ENCODE measurements around the gene OPN4. TPM values are rescaled to one million over a fixed set of nuclear protein-coding genes. Genes with fewer than 3 reads are reported as not detected.

OPN4 gene
- total RNA-seq, 1 experiment from 2014 or later, result not detected

DNA sequence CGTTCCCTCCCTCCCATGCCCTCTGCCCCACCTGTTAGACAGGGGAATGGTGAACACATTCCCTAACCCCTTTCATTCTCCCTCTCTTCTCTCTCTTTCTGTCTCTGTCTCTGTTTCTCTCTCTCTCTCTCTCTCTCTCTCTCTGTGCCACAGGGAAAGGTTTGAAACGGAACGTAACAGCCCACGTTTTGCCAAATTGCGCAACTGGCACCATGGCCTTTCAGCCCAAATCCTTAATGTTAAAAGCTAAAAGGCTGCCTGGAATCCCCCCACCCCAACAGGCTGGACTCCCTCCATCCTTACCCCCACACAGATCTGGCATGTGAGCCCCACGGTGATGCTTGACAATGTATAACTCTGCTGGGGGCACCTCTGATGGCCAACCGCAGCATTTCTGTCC is 44.8 kb downstream of the OPN4 start:
- Histone ChIP-seq H3K4me3 (no peak overlapping the region), H3K27me3 (replicated peaks) (no peaks in the 10 kb centered on the region), H3K27ac (no peak overlapping the region), H3K4me1 (replicated peaks) (no peaks in the 10 kb centered on the region), H3K9me3 (replicated peaks) (no peaks in the 10 kb centered on the region), H3K36me3 (no peaks in the 10 kb centered on the region)
- no peak for DNase-seq (ENCODE audit: low read depth in 1 of 2, low spot score in 2 of 2)

DNA sequence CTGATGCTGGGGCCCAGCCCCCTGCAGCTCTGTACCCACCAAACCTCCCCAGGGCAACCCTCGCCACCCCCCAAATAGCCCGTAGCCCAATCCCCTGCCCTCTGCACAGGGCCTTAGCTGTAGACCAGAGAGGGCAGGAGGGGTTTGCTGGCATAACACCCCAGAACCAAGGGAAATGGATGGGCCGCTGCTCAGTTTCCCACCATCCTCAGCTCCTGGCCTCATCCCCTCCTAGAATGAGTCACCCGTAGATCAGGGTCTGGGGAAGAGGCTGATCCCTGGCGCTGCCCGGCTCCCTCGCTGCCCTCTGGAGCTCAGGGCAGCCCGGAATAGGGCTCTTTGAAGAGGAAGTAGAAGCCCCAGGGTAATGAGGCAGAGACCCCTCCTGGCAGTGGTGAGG is 45.2 kb downstream of the OPN4 start:
- no peaks in the 10 kb centered on the region for H3K4me1 ChIP-seq (replicated peaks)
- H3K4me3 ChIP-seq, result no peak overlapping the region
- no peak overlapping the region for H3K27ac ChIP-seq
- H3K9me3 ChIP-seq (replicated peaks), result no peaks in the 10 kb centered on the region
- H3K27me3 ChIP-seq (replicated peaks), result no peaks in the 10 kb centered on the region
- H3K36me3 ChIP-seq, result no peaks in the 10 kb centered on the region
- DNase-seq (ENCODE audit: low read depth in 1 of 2, low spot score in 2 of 2), result no peak

DNA sequence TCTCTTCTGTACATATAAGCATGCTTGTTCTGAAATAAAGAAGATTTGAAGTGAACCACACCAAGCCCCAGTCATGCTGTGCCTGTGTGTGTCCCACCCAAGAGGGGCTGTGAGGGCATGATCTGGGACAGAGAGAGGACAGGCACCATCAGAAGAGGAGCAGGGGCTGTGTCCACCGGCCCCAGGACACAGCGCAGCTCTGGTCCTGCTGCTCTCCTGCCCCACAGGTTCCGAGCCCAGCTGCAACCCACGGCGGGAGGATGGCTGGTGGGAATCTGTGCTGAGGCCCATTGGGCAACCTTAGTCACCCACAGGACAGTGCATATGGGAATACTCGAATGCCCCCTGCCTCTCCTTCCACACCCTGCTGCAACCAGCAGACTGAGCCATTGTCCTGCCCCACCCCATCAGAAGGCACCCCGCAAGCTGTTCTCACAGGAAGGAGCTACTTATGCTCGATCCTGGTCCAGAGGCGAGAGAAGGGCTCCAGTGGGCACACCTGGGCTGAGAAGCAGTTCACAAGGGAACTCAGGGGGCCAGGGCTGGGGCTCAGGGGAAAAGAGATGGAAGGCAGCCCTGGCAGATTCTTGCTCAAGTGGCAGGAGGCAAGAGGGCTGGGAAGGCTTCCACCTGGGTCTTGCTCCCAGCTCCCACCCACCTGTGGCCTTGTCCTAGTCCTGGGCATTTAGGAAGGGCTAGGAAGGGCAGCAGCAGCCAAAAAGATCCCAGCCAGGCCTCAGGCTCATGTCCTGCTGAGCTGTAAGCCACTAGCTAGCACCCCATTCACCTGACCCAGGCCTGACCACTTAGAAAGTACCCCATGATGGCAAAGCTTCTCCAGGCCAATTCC is 45.9 kb downstream of the OPN4 start:
- no peaks in the 10 kb centered on the region for H3K36me3 ChIP-seq

DNA sequence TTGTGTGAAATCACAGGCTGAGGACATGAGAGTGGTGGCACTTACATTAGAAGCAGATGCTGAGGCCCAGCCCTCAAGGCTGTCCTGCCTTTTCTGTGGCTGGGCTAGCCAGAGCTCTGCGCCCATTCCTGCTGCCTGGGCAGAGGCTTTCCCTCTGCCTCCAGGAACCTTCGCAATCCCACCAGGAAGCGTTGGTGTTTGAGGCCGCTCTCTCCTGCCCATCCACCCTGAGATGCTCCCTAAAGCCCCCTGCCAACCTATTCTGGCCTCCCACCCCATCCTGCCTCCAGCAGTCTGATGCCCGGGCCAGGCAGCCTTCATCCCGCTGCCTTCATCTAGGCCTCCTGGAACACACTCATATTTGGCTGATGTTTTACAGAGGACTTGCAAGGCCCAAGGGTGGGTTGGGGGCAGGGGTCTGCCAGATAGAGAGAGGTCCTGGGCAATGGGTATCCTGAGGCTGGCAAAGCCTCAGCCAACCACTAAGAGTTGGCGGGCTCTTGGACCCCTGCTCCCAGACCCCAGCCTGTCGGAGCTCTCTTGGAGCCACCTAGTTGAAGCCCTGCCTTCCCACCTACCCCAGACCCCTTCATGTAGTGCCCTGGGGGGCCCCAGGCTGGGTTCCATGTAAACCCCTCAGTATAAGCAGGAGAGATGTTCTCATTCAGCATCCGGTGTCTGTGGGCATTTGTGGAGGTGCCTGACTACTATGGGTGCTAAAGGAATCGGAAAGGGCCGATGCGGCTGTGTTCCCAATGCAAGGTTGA is 46.7 kb downstream of the OPN4 start:
- Histone ChIP-seq H3K9me3 (replicated peaks) (no peaks in the 10 kb centered on the region), H3K4me1 (replicated peaks) (no peaks in the 10 kb centered on the region), H3K27me3 (replicated peaks) (no peaks in the 10 kb centered on the region), H3K4me3 (no peak overlapping the region), H3K36me3 (no peaks in the 10 kb centered on the region), H3K27ac (no peak overlapping the region)
- DNase-seq (ENCODE audit: low read depth in 1 of 2, low spot score in 2 of 2), result no peak

More for the DNA sequence above, 45.9 kb downstream of the OPN4 start:
- H3K27me3 ChIP-seq (replicated peaks), result no peaks in the 10 kb centered on the region
- H3K4me3 ChIP-seq, result no peak overlapping the region
- no peaks in the 10 kb centered on the region for H3K9me3 ChIP-seq (replicated peaks)
- no peaks in the 10 kb centered on the region for H3K4me1 ChIP-seq (replicated peaks)
- H3K27ac ChIP-seq, result no peak overlapping the region
- DNase-seq (ENCODE audit: low read depth in 1 of 2, low spot score in 2 of 2), result no peak

DNA sequence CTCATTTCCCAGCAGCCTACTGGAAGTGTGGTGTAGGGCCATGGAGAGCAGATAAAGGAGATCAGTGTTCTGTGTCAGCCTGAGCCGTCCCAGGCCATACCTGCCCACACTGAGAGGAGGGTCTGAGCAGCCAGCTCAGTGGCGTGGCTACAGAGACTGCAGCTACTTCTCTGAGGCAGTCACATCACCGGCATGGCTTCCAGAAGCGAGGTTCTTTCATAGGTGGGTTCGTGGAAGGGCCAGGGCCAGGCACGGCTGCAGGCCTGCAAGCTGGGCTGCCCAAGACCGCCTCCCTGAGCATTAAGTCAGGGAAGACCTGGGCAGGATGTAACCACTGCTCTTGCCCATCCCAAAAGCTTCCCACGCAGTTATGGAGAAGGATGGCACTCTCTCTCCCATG is 48.8 kb downstream of the OPN4 start:
- Histone ChIP-seq H3K36me3 (no peaks in the 10 kb centered on the region), H3K4me3 (no peak overlapping the region), H3K9me3 (replicated peaks) (no peaks in the 10 kb centered on the region), H3K27ac (no peak overlapping the region), H3K27me3 (replicated peaks) (no peaks in the 10 kb centered on the region), H3K4me1 (replicated peaks) (no peaks in the 10 kb centered on the region)
- DNase-seq (ENCODE audit: low read depth in 1 of 2, low spot score in 2 of 2), result no peak

DNA sequence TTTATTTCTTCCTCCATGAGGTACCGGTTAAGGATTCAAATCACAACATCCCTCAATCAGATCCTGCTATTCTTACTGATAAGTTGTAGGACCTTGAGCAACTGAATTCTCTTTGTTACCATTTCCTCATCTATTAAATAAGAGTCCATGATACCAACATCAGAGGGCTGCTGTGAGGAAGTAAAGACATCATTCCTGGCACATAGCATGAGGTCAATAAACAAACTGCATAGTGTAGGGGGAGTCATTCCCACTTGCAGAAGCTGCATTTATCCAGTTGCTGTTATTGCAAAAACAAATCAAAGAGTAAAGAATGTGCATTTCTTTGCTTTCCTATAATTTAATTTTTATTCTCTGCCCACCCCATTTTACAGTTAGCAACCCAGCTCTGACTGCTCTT is 50.8 kb downstream of the OPN4 start:
- Histone ChIP-seq H3K27me3 (replicated peaks) (no peaks in the 10 kb centered on the region), H3K36me3 (no peaks in the 10 kb centered on the region), H3K9me3 (replicated peaks) (no peaks in the 10 kb centered on the region), H3K4me1 (replicated peaks) (no peaks in the 10 kb centered on the region), H3K4me3 (no peak overlapping the region), H3K27ac (no peak overlapping the region)
- no peak for DNase-seq (ENCODE audit: low read depth in 1 of 2, low spot score in 2 of 2)

DNA sequence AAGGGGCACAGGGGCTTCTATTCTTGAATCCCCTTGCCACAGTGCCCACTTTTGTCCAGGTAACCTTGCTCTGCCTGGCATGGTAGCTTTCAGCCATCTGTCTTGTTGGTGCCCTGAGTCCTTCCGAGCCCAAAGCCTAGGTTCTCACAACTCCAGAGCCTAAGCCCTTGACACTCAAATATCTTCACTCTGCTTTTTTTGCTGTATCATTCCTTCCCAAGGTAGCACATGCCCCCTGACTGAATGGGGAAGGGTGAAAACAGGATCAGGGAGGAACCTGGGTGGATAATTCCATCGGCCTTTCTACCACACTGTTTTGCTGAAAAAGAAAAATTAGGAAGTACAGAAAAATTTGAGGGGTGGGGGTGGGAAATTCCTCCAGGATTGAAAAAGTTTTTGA is 51.6 kb downstream of the OPN4 start:
- H3K36me3 ChIP-seq, result no peaks in the 10 kb centered on the region
- peaks cover 7% of the 10 kb centered on the region for H3K4me1 ChIP-seq (replicated peaks)
- no peak overlapping the region for H3K27ac ChIP-seq
- H3K27me3 ChIP-seq (replicated peaks), result no peaks in the 10 kb centered on the region
- no peak for DNase-seq (ENCODE audit: low read depth in 1 of 2, low spot score in 2 of 2)
- no peak overlapping the region for H3K4me3 ChIP-seq
- H3K9me3 ChIP-seq (replicated peaks), result no peaks in the 10 kb centered on the region

DNA sequence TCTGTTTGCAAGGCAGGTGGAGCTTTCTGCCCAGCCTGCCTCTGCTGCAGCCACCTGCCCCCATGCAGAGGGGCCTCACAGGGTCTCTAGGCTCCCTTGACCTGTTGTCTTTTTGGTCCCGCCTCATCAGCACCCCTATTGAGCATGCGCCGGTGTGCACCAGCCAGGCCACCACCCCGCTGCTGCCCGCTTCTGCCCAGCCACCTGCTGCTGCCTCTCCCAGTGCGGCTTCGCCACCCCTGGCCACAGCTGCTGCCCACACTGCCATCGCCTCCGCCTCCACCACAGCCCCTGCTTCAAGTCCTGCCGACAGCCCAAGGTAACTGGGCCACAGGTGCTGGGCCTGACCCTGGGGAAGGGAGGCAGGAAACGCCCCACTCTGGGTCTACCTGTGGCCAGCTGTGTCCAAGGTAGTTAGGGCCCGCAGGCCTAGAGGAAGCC is 52.1 kb downstream of the OPN4 start:
- Histone ChIP-seq H3K9me3 (replicated peaks) (no peaks in the 10 kb centered on the region), H3K4me3 (no peak overlapping the region), H3K27ac (no peak overlapping the region), H3K36me3 (0 out of 2 replicates have a peak, but pooled peaks cover 2% of the 10 kb centered on the region), H3K4me1 (replicated peaks) (peaks cover 8% of the 10 kb centered on the region), H3K27me3 (replicated peaks) (no peaks in the 10 kb centered on the region)
- DNase-seq (ENCODE audit: low read depth in 1 of 2, low spot score in 2 of 2), result no peak

DNA sequence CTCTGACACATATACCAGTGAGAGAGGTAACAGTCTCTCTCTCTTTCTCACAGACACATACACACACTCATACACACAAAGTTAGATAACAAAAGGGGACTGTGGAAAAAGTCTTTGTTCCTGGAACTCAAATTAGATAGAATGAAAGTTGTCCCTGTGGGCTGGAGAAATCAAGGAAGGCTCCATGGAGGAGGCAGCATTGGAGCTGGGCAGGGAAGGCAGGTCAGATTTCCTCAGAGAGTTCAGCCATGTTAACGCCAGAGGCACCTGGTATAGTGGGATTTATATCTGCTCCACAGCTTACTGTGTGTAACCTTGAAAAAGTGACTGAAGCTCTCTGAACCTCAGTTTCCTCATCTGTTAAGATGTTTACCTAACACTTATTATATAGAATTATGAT is 52.6 kb downstream of the OPN4 start:
- no peak for DNase-seq (ENCODE audit: low read depth in 1 of 2, low spot score in 2 of 2)
- H3K9me3 ChIP-seq (replicated peaks), result no peaks in the 10 kb centered on the region
- H3K4me1 ChIP-seq (replicated peaks), result peaks cover 11% of the 10 kb centered on the region

DNA sequence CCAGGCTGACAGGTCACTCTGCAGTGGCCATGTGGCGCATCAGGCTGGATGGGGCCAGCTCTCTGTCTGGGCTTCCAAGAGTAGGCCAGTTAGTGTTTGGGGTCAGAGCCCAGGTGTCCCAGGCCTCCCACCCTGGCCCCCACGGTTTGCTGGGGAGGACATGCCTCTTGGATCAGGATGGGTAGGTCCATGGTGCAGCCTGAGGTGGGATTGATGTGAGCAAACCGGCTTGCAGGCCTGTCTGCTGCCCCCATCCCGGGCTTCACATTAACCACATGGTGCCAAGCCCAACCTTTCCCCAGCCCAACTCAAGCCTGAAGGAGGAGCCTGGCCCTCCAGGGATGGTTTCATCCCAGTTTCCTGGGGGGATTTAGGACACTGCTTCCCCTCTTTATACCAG is 53.2 kb downstream of the OPN4 start:
- Histone ChIP-seq H3K27ac (no peak overlapping the region), H3K4me1 (replicated peaks) (peaks cover 16% of the 10 kb centered on the region), H3K36me3 (0 out of 2 replicates have a peak, but pooled peaks cover 2% of the 10 kb centered on the region), H3K9me3 (replicated peaks) (no peaks in the 10 kb centered on the region), H3K27me3 (replicated peaks) (no peaks in the 10 kb centered on the region), H3K4me3 (no peak overlapping the region)
- no peak for DNase-seq (ENCODE audit: low read depth in 1 of 2, low spot score in 2 of 2)

More for the DNA sequence above, 52.6 kb downstream of the OPN4 start:
- Histone ChIP-seq H3K27me3 (replicated peaks) (no peaks in the 10 kb centered on the region), H3K4me3 (no peak overlapping the region), H3K27ac (no peak overlapping the region), H3K36me3 (0 out of 2 replicates have a peak, but pooled peaks cover 2% of the 10 kb centered on the region)

DNA sequence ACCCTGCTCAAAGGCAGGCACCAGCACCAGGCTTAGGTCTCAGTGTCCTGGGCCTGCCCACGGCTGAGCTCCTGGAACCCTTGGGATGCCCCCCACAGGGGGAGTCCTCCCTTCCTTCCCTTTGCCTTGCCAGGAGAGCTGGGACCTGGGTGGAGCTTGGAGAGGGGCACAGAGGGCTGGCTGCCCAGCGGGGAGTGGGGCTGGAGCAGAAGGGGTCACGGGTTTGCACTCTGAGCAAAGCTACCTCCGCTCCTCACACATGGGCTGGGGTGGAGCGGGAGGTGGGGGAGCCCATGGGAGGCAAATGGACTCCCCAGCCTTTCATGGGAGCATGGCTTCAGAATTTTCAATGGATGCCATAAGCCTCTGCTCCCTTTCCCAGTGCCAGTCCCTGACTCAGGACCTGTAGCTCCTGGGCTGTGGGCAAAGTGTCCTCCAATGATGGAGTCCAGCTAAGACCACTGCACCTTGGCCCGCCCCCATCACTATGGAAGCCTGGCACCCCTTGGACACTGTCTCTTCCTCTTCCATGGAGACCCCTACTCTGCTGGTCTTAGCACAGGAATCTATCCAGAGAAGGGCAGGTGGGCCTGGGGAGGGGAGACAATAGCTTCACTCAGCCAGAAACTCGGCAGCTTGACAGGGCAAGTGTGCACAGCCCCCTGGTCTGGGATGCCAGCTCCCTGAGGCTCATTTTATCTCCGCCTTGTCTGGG is 53.9 kb downstream of the OPN4 start:
- no peak overlapping the region for H3K4me3 ChIP-seq
- no peak for DNase-seq (ENCODE audit: low read depth in 1 of 2, low spot score in 2 of 2)
- H3K27me3 ChIP-seq (replicated peaks), result no peaks in the 10 kb centered on the region
- H3K36me3 ChIP-seq, result 0 out of 2 replicates have a peak, but pooled peaks cover 2% of the 10 kb centered on the region
- peaks cover 18% of the 10 kb centered on the region for H3K4me1 ChIP-seq (replicated peaks)
- no peak overlapping the region for H3K27ac ChIP-seq
- no peaks in the 10 kb centered on the region for H3K9me3 ChIP-seq (replicated peaks)

DNA sequence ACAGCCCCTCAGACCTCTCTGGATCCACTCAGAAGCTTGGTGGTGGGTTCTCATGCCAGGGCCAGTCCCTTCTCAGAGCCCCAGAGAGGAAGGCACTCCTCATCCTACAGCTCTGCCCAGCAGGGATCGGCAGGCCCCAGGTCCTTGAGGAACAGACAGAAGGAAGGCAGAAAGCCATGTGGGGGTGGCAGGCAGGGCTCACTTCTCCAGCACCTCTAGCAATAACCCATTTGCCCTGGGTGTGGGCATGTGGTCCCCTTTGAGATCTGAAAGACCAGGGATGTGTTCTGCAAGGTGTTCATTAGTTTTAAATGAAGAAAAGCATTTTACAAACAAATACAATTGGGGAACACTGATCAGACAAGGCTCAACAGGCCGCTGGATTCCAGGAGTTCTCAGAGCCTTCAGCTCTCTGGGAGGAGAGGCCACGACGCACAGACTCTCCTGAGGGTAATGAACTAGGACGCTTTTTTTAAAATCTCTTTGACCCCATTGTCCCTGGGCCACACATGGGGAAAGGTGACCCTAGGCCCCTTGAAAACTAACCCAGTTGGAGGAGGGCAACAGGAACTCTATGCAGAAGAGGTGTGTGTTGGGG is 54.5 kb downstream of the OPN4 start:
- DNase-seq (ENCODE audit: low read depth in 1 of 2, low spot score in 2 of 2), result no peak
- H3K4me1 ChIP-seq (replicated peaks), result peaks cover 18% of the 10 kb centered on the region
- H3K9me3 ChIP-seq (replicated peaks), result 0 out of 2 replicates have a peak, but pooled peaks cover 2% of the 10 kb centered on the region
- H3K27me3 ChIP-seq (replicated peaks), result no peaks in the 10 kb centered on the region
- no peak overlapping the region for H3K4me3 ChIP-seq
- H3K27ac ChIP-seq, result no peak overlapping the region
- H3K36me3 ChIP-seq, result 0 out of 2 replicates have a peak, but pooled peaks cover 2% of the 10 kb centered on the region

DNA sequence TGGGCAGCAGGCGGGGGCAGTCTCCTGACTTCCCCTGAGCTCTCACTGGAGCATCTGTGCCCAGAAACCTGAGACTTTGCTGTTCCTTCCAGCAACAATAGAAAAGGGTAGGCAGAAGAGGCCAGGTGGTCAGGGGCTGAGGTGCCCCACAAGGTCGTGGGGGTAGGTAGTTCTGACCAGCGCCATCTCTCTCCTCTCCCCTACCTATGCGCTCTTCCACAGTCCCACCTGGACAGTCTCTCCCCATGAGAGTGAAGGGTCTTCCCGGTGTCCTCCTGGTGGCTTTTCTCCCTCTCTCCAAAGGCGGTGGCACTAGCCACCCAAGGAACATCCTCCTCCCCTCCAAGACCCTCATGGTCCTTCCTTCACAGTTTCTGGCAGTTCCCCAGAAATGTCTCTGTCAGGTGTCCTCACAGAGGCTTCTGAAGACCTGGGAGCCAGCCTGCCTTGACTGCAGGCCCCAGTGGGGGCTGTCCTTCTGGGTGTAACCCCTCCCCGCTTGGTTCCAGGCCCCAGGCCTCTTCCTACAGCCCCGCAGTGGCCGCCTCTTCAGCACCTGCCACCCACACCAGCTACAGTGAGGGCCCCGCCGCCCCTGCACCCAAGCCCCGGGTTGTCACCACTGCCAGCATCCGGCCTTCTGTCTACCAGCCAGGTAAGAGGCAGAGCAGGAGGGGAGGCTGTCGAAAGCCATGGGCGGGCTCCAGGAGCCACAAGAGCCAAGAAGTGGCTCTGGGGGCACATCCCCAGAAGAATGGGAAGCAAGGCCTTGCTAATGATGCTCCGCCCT is 55.2 kb downstream of the OPN4 start:
- Histone ChIP-seq H3K27me3 (replicated peaks) (no peaks in the 10 kb centered on the region), H3K4me3 (no peak overlapping the region), H3K4me1 (replicated peaks) (peaks cover 18% of the 10 kb centered on the region), H3K9me3 (replicated peaks) (0 out of 2 replicates have a peak, but pooled peaks cover 2% of the 10 kb centered on the region), H3K36me3 (0 out of 2 replicates have a peak, but pooled peaks cover 2% of the 10 kb centered on the region), H3K27ac (no peak overlapping the region)
- no peak for DNase-seq (ENCODE audit: low read depth in 1 of 2, low spot score in 2 of 2)

Data from SJSA1 (cell line).